H9 (cell line): ENCODE measurements around the gene CHRNA4. TPM values are rescaled to one million over a fixed set of nuclear protein-coding genes. Genes with fewer than 3 reads are reported as not detected.

ENCODE experiments used
- DNase-seq: peaks from one replicate; pipeline ENCODE4 v3.0.0-alpha.2; 2017
- H2AFZ ChIP-seq: one replicate; pipeline ENCODE4 v1.6.1; 2013; ENCODE audit warnings: mild to moderate bottlenecking, low read length, control low read depth, moderate library complexity
- H2AK5ac ChIP-seq: 2 replicates; pipeline ENCODE4 v1.6.1; 2013; ENCODE audit warnings: low read length, control low read depth, mixed read lengths; ENCODE audit not compliant: insufficient read length
- H2BK120ac ChIP-seq: one replicate; pipeline ENCODE4 v1.6.1; 2013; ENCODE audit warnings: low read depth, mild to moderate bottlenecking, low read length, control low read depth, inconsistent platforms; ENCODE audit not compliant: poor library complexity, severe bottlenecking
- H2BK12ac ChIP-seq: 2 replicates; pipeline ENCODE4 v1.6.1; 2013; ENCODE audit warnings: low read length, control low read depth, mixed read lengths, low read depth; ENCODE audit not compliant: insufficient read length
- H2BK15ac ChIP-seq: 2 replicates; pipeline ENCODE4 v1.6.1; 2013; ENCODE audit warnings: low read depth, low read length, control low read depth
- H2BK20ac ChIP-seq: one replicate; pipeline ENCODE4 v1.6.1; 2013; ENCODE audit warnings: low read depth, mild to moderate bottlenecking, low read length, control low read depth, inconsistent platforms; ENCODE audit not compliant: poor library complexity, severe bottlenecking
- H2BK5ac ChIP-seq: 2 replicates; pipeline ENCODE4 v1.6.1; 2013; ENCODE audit warnings: low read length, control low read depth, mixed read lengths; ENCODE audit not compliant: insufficient read length
- H3K14ac ChIP-seq: 2 replicates; pipeline ENCODE4 v1.6.1; 2013; ENCODE audit warnings: low read length, control low read depth; ENCODE audit not compliant: insufficient read depth
- H3K18ac ChIP-seq: 2 replicates; pipeline ENCODE4 v1.6.1; 2013; ENCODE audit warnings: low read depth, mild to moderate bottlenecking, mixed read lengths, low read length, control low read depth; ENCODE audit not compliant: insufficient read length
- H3K23ac ChIP-seq: 2 replicates; pipeline ENCODE4 v1.6.1; 2013; ENCODE audit warnings: low read length, control low read depth, mixed read lengths, low read depth; ENCODE audit not compliant: insufficient read length
- H3K23me2 ChIP-seq: 2 replicates; pipeline ENCODE4 v1.6.1; 2013; ENCODE audit warnings: low read depth, mild to moderate bottlenecking, mixed read lengths, low read length, control low read depth; ENCODE audit not compliant: insufficient read length, poor library complexity, severe bottlenecking
- H3K27ac ChIP-seq: 2 replicates; pipeline ENCODE4 v1.5.1; 2013; ENCODE audit warnings: low read length, control low read depth, mixed read lengths, low read depth; ENCODE audit not compliant: insufficient read length
- H3K27me3 ChIP-seq: 2 replicates; pipeline ENCODE4 v1.6.1; 2013; ENCODE audit warnings: low read length, control low read depth, inconsistent platforms; ENCODE audit not compliant: insufficient read depth
- H3K4ac ChIP-seq: 2 replicates; pipeline ENCODE4 v1.6.1; 2013; ENCODE audit warnings: low read depth, mild to moderate bottlenecking, control low read depth, inconsistent platforms, low read length, moderate library complexity
- H3K4me1 ChIP-seq: 2 replicates; pipeline ENCODE4 v1.6.1; 2013; ENCODE audit warnings: low read length, control low read depth, inconsistent platforms; ENCODE audit not compliant: insufficient read depth
- H3K4me2 ChIP-seq: 2 replicates; pipeline ENCODE4 v1.6.1; 2013; ENCODE audit warnings: low read length, control low read depth, mixed read lengths; ENCODE audit not compliant: insufficient read length, insufficient read depth
- H3K56ac ChIP-seq: 2 replicates; pipeline ENCODE4 v1.6.1; 2013; ENCODE audit warnings: low read depth, mild to moderate bottlenecking, mixed read lengths, low read length, control low read depth; ENCODE audit not compliant: insufficient read length
- H3K79me1 ChIP-seq: 2 replicates; pipeline ENCODE4 v1.6.1; 2013; ENCODE audit warnings: low read depth, mild to moderate bottlenecking, moderate library complexity, low read length, control low read depth, inconsistent platforms; ENCODE audit not compliant: insufficient read depth, poor library complexity, severe bottlenecking
- H3K79me2 ChIP-seq: 2 replicates; pipeline ENCODE4 v1.6.1; 2013; ENCODE audit warnings: low read length, control low read depth, inconsistent platforms; ENCODE audit not compliant: insufficient read depth
- H3K9ac ChIP-seq: 2 replicates; pipeline ENCODE4 v1.6.1; 2013; ENCODE audit warnings: low read length, control low read depth, mixed read lengths; ENCODE audit not compliant: insufficient read length; ENCODE audit errors: extremely low read depth
- H3K9me3 ChIP-seq: one replicate; pipeline ENCODE4 v1.6.1; 2013; ENCODE audit warnings: low read depth, low read length, inconsistent platforms; ENCODE audit not compliant: control insufficient read depth
- H3T11ph ChIP-seq: one replicate; pipeline ENCODE4 v1.6.1; 2013; ENCODE audit warnings: mild to moderate bottlenecking, low read length, control low read depth, inconsistent platforms
- H4K20me1 ChIP-seq: one replicate; pipeline ENCODE4 v1.6.1; 2013; ENCODE audit not compliant: control insufficient read depth, insufficient read length, insufficient read depth
- H4K5ac ChIP-seq: 2 replicates; pipeline ENCODE4 v1.6.1; 2013; ENCODE audit warnings: low read depth, mild to moderate bottlenecking, mixed read lengths, low read length, control low read depth; ENCODE audit not compliant: insufficient read length
- H4K8ac ChIP-seq: replicated peaks from 2 replicates; pipeline ENCODE4 v1.6.1; 2013; ENCODE audit warnings: low read length, control low read depth, mixed read lengths, low read depth; ENCODE audit not compliant: insufficient read length
- H4K91ac ChIP-seq: 2 replicates; pipeline ENCODE4 v1.6.1; 2013; ENCODE audit warnings: low read depth, mild to moderate bottlenecking, moderate library complexity, mixed read lengths, low read length, control low read depth; ENCODE audit not compliant: insufficient read length
- H3K27ac Mint-ChIP-seq, 3 experiments: 2 replicates in 2 of 3; 3 replicates in 1 of 3; pipeline ENCODE4 v1.8.0; 2020 to 2021; ENCODE audit warnings: mixed read lengths in 3 of 3, mild to moderate bottlenecking in 1 of 3, moderate library complexity in 1 of 3
- H3K27me3 Mint-ChIP-seq: 2 replicates; pipeline ENCODE4 v1.8.0; 2021; ENCODE audit warnings: low read depth, mild to moderate bottlenecking, moderate library complexity, mixed read lengths
- H3K36me3 Mint-ChIP-seq, 3 experiments: 2 replicates in 2 of 3; 3 replicates in 1 of 3; pipeline ENCODE4 v1.8.0; 2020 to 2021; ENCODE audit warnings: low read depth in 3 of 3, mixed read lengths in 3 of 3; ENCODE audit not compliant: insufficient read depth in 1 of 3
- H3K4me1 Mint-ChIP-seq, 2 experiments: 2 replicates each; pipeline ENCODE4 v1.8.0; 2020; ENCODE audit warnings: mixed read lengths in 2 of 2
- H3K4me3 Mint-ChIP-seq, 2 experiments: 2 replicates in 1 of 2; 3 replicates in 1 of 2; pipeline ENCODE4 v1.8.0; 2020 to 2021; ENCODE audit warnings: mild to moderate bottlenecking in 2 of 2, mixed read lengths in 2 of 2, moderate library complexity in 1 of 2
- H3K9me3 Mint-ChIP-seq, 2 experiments: 2 replicates in 1 of 2; 3 replicates in 1 of 2; pipeline ENCODE4 v1.8.0; 2020; ENCODE audit warnings: mild to moderate bottlenecking in 2 of 2, mixed read lengths in 2 of 2, moderate library complexity in 1 of 2
- WGBS: extraction: QIAGEN DNeasy Blood & Tissue Kit; methylation state at CpG from one replicate; pipeline ENCODE4 v1.1.7; 2013; ENCODE audit warnings: missing lambda C conversion rate, low lambda C conversion rate, mixed read lengths; ENCODE audit not compliant: insufficient read length; ENCODE audit errors: extremely low coverage; 5-methylcytosine and 5-hydroxymethylcytosine counted together
- total RNA-seq: library from RNA; stranded (reverse); gene quantifications from 2 replicates; pipeline ENCODE4 v1.2.1, GENCODE V29; 2021
- TF ChIP-seq, protein P1 (sequence below): fragments of 200-600 bp; sonication (generic); conservative IDR thresholded peaks from 3 replicates; pipeline ENCODE4 v1.8.0; 2021; ENCODE audit warnings: antibody characterized with exemption, mild to moderate bottlenecking

Gene CHRNA4
- total RNA-seq, 1 experiment from 2014 or later: 2.5 TPM

DNA sequence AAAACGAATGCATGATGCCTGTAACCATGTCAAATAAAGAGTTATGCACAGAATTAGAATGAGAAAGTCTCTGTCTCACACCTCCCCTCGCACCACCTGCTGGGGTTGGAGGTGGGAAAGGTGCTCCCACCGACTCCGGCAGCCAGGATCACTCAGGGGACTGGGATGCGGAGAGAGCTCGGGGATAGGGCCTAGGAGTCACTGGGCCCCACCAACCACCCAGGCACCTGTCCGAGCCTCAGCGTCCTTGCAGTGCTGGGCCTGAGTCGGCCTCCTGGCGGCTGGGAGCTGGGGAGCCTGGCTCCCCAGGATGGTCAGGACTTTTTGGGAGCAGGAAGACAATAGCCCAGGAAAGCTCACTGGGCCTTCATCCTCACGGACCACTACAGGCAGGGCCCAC is 22.4 kb upstream of the CHRNA4 start:
- no peak overlapping the region for H4K91ac ChIP-seq
- no peak overlapping the region for H2AFZ ChIP-seq
- no peak overlapping the region for H2BK5ac ChIP-seq
- no peak overlapping the region for H3K27ac ChIP-seq
- no peak overlapping the region for H2AK5ac ChIP-seq
- no peak overlapping the region for H3K4me2 ChIP-seq
- no peak overlapping the region for H3T11ph ChIP-seq
- H3K14ac ChIP-seq: no peak overlapping the region
- H3K23ac ChIP-seq: no peak overlapping the region
- Mint-ChIP-seq H3K4me3 (no peak overlapping the region), H3K36me3 (peaks cover 10 to 19% (median 19%) of the 10 kb centered on the region in 3 experiments), H3K4me1 (peaks cover 7 to 20% of the 10 kb centered on the region in 2 experiments), H3K9me3 (peaks cover 31 to 35% of the 10 kb centered on the region in 2 experiments), H3K27me3 (peaks cover 33% of the 10 kb centered on the region), H3K27ac (no peak overlapping the region)
- H3K23me2 ChIP-seq: no peaks in the 10 kb centered on the region
- 0 out of 2 replicates have a peak, but pooled peaks cover 1% of the 10 kb centered on the region for H3K79me2 ChIP-seq
- WGBS: no CpG with 5 or more reads among the region's 11 CpGs
- H3K27me3 ChIP-seq: no peaks in the 10 kb centered on the region
- no peak overlapping the region for H2BK20ac ChIP-seq
- H4K20me1 ChIP-seq: no peaks in the 10 kb centered on the region
- DNase-seq: no peak
- H3K9ac ChIP-seq: no peak overlapping the region
- peaks cover 17% of the 10 kb centered on the region for H3K9me3 ChIP-seq
- no peak overlapping the region for H3K56ac ChIP-seq
- no peaks in the 10 kb centered on the region for H3K79me1 ChIP-seq
- H3K4ac ChIP-seq: no peak overlapping the region
- no peak overlapping the region for H3K18ac ChIP-seq
- H2BK15ac ChIP-seq: no peak overlapping the region
- no peak overlapping the region for H2BK120ac ChIP-seq
- H4K5ac ChIP-seq: no peak overlapping the region
- no peaks in the 10 kb centered on the region for H3K4me1 ChIP-seq
- no peak overlapping the region for H2BK12ac ChIP-seq
- no peak overlapping the region for H4K8ac ChIP-seq
- TF ChIP-seq, protein P1, sequence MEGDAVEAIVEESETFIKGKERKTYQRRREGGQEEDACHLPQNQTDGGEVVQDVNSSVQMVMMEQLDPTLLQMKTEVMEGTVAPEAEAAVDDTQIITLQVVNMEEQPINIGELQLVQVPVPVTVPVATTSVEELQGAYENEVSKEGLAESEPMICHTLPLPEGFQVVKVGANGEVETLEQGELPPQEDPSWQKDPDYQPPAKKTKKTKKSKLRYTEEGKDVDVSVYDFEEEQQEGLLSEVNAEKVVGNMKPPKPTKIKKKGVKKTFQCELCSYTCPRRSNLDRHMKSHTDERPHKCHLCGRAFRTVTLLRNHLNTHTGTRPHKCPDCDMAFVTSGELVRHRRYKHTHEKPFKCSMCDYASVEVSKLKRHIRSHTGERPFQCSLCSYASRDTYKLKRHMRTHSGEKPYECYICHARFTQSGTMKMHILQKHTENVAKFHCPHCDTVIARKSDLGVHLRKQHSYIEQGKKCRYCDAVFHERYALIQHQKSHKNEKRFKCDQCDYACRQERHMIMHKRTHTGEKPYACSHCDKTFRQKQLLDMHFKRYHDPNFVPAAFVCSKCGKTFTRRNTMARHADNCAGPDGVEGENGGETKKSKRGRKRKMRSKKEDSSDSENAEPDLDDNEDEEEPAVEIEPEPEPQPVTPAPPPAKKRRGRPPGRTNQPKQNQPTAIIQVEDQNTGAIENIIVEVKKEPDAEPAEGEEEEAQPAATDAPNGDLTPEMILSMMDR: no peak
